ENCODE data around the gene PIGV. TPM values are rescaled to one million over a fixed set of nuclear protein-coding genes. Genes with fewer than 3 reads are reported as not detected.

Gene PIGV
- total and polyA plus RNA-seq, 4 experiments from 2014 or later = 7.9 to 18.2 (median 15.4) TPM

DNA sequence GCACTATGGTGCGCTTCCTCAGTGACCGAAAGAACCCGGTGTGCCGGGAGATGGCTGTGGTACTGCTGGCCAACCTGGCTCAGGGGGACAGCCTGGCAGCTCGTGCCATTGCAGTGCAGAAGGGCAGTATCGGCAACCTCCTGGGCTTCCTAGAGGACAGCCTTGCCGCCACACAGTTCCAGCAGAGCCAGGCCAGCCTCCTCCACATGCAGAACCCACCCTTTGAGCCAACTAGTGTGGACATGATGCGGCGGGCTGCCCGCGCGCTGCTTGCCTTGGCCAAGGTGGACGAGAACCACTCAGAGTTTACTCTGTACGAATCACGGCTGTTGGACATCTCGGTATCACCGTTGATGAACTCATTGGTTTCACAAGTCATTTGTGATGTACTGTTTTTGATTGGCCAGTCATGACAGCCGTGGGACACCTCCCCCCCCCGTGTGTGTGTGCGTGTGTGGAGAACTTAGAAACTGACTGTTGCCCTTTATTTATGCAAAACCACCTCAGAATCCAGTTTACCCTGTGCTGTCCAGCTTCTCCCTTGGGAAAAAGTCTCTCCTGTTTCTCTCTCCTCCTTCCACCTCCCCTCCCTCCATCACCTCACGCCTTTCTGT is 7.3 kb upstream of the PIGV start:
- Mint-ChIP-seq H3K36me3 (peaks cover 45 to 63% of the 10 kb centered on the region in 2 donors), H3K27me3 (no peaks in the 10 kb centered on the region), H3K4me3 (no peak overlapping the region), H3K4me1 (peaks cover 33 to 58% (median 42%) of the 10 kb centered on the region in 4 donors), H3K9me3 (no peaks in the 10 kb centered on the region), H3K27ac (peak overlapping the region in 4 of 7 donors; percentile 17 to 70 (median 34))
- no peak for DNase-seq
- Histone ChIP-seq H3K4me3 (ENCODE audit: low read length in 2 of 2) (no peak overlapping the region), H3K9me3 (ENCODE audit: control insufficient read depth in 1 of 2, low read length in 2 of 2) (no peaks in the 10 kb centered on the region), H3K4me1 (ENCODE audit: insufficient read depth, low read length) (peaks cover 27% of the 10 kb centered on the region), H3K36me3 (ENCODE audit: insufficient read depth, low read length) (peaks cover 46% of the 10 kb centered on the region), H3K27me3 (ENCODE audit: insufficient read depth, low read length) (no peaks in the 10 kb centered on the region), H3K27ac (ENCODE audit: low read depth, low read length) (no peak overlapping the region)
- ChIA-PET CTCF (ENCODE audit: partially characterized antibody) (interaction anchor here (0.7 to 1.3 kb wide), 5 partner anchors 19 to 181 kb away, joined by 3 to 5 read pairs (median 3); no protein-coding TSS in a partner anchor), POLR2A (ENCODE audit: partially characterized antibody) (interaction anchor here (0.6 to 13.8 kb wide), 3 partner anchors 7 to 1856 kb away, joined by 3 to 595 read pairs (median 36); partner anchors contain the start of genes ARID1A and PIGV)
- intact Hi-C loops (cut with micrococcal nuclease) = no loop called here

DNA sequence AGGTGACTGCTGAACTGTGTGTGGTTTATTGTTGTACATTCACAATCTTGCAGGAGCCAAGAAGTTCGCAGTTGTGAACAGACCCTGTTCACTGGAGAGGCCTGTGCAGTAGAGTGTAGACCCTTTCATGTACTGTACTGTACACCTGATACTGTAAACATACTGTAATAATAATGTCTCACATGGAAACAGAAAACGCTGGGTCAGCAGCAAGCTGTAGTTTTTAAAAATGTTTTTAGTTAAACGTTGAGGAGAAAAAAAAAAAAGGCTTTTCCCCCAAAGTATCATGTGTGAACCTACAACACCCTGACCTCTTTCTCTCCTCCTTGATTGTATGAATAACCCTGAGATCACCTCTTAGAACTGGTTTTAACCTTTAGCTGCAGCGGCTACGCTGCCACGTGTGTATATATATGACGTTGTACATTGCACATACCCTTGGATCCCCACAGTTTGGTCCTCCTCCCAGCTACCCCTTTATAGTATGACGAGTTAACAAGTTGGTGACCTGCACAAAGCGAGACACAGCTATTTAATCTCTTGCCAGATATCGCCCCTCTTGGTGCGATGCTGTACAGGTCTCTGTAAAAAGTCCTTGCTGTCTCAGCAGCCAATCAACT is 6.4 kb upstream of the PIGV start:
- no peak for DNase-seq
- H3K27ac ChIP-seq (ENCODE audit: low read depth, low read length) = no peak overlapping the region
- H3K4me1 Mint-ChIP-seq = peaks cover 39 to 67% (median 50%) of the 10 kb centered on the region in 4 donors

DNA sequence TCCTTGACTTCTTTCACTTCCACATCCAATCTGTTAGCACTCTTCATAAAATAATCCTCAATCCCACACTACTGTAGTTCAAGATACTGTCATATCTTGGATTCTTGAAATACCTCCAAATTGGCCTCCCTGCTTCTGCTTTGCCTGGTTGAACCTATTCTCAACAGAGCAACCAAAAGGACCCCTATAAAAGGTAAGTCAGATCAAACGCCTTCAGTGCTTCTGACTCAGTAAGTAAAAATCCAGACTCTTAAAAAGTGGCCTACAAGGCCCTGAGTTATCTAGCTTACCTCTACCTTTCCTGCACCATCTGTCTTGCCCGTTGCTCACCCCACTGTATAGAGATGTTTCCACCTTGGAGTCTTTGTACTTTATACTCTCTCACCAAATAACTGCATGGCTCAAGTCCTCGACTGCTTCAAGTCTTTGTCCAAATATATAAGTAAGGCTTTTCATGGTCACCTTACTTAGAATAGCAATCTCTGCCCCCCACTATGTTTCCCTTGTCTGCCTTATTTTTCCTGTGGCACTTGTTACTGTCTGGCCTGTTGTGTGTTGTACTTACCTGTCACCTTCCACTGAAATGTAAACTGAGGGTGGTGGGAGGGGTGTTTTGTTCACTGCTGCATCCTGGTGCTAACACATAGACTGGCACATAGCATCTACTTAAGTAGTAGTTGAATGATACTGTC is 5.1 kb upstream of the PIGV start:
- H3K4me3 ChIP-seq (ENCODE audit: low read length in 2 of 2) = no peak overlapping the region
- Mint-ChIP-seq H3K4me1 (peaks cover 49 to 81% (median 61%) of the 10 kb centered on the region in 4 donors), H3K36me3 (peaks cover 34 to 61% of the 10 kb centered on the region in 2 donors), H3K4me3 (no peak overlapping the region), H3K9me3 (peaks cover 0 to 3% (median 0%) of the 10 kb centered on the region in 8 donors), H3K27me3 (no peaks in the 10 kb centered on the region), H3K27ac (peak overlapping the region; percentile 5 to 88 (median 70))
- no peak for DNase-seq
- peaks cover 28% of the 10 kb centered on the region for H3K36me3 ChIP-seq (ENCODE audit: insufficient read depth, low read length)
- H3K9me3 ChIP-seq (ENCODE audit: control insufficient read depth in 1 of 2, low read length in 2 of 2) = no peaks in the 10 kb centered on the region
- no peak overlapping the region for H3K27ac ChIP-seq (ENCODE audit: low read depth, low read length)
- H3K27me3 ChIP-seq (ENCODE audit: insufficient read depth, low read length) = no peaks in the 10 kb centered on the region
- ChIA-PET POLR2A (ENCODE audit: partially characterized antibody) (interaction anchor here (2.1 to 13.8 kb wide), 2 partner anchors 36 to 84 kb away, joined by 5 to 595 read pairs; partner anchors contain the start of gene ARID1A), CTCF (ENCODE audit: partially characterized antibody) (interaction anchor here (1.0 kb wide), 1 partner anchor 181 kb away, joined by 3 read pairs; no protein-coding TSS in a partner anchor)
- intact Hi-C loops (cut with micrococcal nuclease) = no loop called here
- H3K4me1 ChIP-seq (ENCODE audit: insufficient read depth, low read length) = peaks cover 46% of the 10 kb centered on the region

More for the DNA sequence above, 6.4 kb upstream of the PIGV start:
- CTCF ChIA-PET (ENCODE audit: partially characterized antibody) = interaction anchor here (0.7 to 1.3 kb wide), 6 partner anchors 13 to 182 kb away, joined by 3 to 5 read pairs (median 3); no protein-coding TSS in a partner anchor
- H3K4me3 Mint-ChIP-seq = peak overlapping the region in 1 of 8 donors; percentile 8
- peak overlapping the region; percentile 4 to 84 (median 57) for H3K27ac Mint-ChIP-seq
- intact Hi-C loops (cut with micrococcal nuclease) = no loop called here
- POLR2A ChIA-PET (ENCODE audit: partially characterized antibody) = interaction anchor here (0.6 to 13.8 kb wide), 3 partner anchors 24 to 1855 kb away, joined by 3 to 595 read pairs (median 3); partner anchors contain the start of gene ARID1A
- H3K27me3 ChIP-seq (ENCODE audit: insufficient read depth, low read length) = no peaks in the 10 kb centered on the region
- no peaks in the 10 kb centered on the region for H3K9me3 ChIP-seq (ENCODE audit: control insufficient read depth in 1 of 2, low read length in 2 of 2)
- peaks cover 39 to 59% of the 10 kb centered on the region in 2 donors for H3K36me3 Mint-ChIP-seq
- no peak overlapping the region for H3K4me3 ChIP-seq (ENCODE audit: low read length in 2 of 2)
- peaks cover 38% of the 10 kb centered on the region for H3K36me3 ChIP-seq (ENCODE audit: insufficient read depth, low read length)
- peaks cover 35% of the 10 kb centered on the region for H3K4me1 ChIP-seq (ENCODE audit: insufficient read depth, low read length)
- H3K9me3 Mint-ChIP-seq = no peaks in the 10 kb centered on the region
- H3K27me3 Mint-ChIP-seq = no peaks in the 10 kb centered on the region

- Histone ChIP-seq H3K27ac (ENCODE audit: low read depth, low read length) (no peak overlapping the region), H3K9me3 (ENCODE audit: control insufficient read depth in 1 of 2, low read length in 2 of 2) (no peaks in the 10 kb centered on the region), H3K36me3 (ENCODE audit: insufficient read depth, low read length) (peaks cover 22% of the 10 kb centered on the region), H3K4me1 (ENCODE audit: insufficient read depth, low read length) (peaks cover 49% of the 10 kb centered on the region), H3K27me3 (ENCODE audit: insufficient read depth, low read length) (no peaks in the 10 kb centered on the region), H3K4me3 (ENCODE audit: low read length in 2 of 2) (no peak overlapping the region)
- no peaks in the 10 kb centered on the region for H3K27me3 Mint-ChIP-seq
- peaks cover 0 to 3% (median 0%) of the 10 kb centered on the region in 8 donors for H3K9me3 Mint-ChIP-seq
- no peak overlapping the region for H3K4me3 Mint-ChIP-seq
- DNase-seq = no peak
- CTCF ChIA-PET (ENCODE audit: partially characterized antibody) = interaction anchor here (1.0 to 1.3 kb wide), 2 partner anchors 106 to 182 kb away, joined by 3 to 6 read pairs; no protein-coding TSS in a partner anchor
- POLR2A ChIA-PET (ENCODE audit: partially characterized antibody) = interaction anchor here (0.9 to 13.8 kb wide), 3 partner anchors 37 to 106 kb away, joined by 3 to 595 read pairs (median 5); partner anchors contain the start of gene ARID1A
- H3K36me3 Mint-ChIP-seq = peaks cover 26 to 55% of the 10 kb centered on the region in 2 donors
- H3K27ac Mint-ChIP-seq = peak overlapping the region in 5 of 7 donors; percentile 10 to 100 (median 88)
- peaks cover 47 to 78% (median 59%) of the 10 kb centered on the region in 4 donors for H3K4me1 Mint-ChIP-seq
- intact Hi-C loops (cut with micrococcal nuclease) = no loop called here
Measured at GRCh38 chr1:26783646-26784022, 4.1 kb upstream of the PIGV start.

DNA sequence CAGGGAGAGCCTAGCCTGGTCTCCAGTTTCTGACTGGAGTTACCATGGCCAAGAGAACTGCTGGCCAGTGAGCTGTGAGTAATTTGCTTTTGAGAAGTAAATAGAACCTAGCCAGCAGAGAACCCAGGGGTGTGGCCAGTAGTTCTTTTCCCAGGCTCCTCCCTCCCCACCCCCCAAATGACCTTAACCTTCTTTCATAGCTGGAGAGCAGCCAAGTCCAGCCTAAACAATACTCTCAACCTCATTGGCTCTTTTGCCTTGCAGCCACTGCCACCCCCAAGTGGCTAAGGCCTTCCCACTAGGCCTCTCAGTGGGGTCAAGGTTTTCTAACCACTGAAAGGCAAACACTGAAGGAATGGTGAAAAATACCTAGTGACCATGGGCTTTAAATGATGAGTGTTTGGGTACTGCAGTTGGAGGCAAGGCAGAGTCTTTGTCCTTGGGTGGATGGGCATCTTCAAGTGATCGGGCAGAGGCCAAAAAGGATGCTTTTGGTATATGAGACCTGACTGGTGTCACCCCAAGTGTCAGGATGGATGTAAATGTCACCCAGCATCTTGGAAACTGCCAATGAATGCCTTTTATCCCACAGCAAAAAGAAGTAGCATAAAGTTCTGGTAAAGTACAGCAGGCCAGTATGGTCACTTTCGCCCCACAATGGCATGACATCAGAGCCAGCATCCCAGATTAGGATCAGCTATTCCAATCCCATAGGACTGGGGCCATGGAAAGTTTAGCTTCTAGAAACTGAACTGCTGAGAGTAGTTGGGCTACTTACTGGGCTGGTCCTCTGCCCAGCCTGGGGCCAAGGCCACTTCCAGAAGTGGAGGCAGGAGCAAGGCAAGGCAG is 3.5 kb upstream of the PIGV start:
- intact Hi-C loops (cut with micrococcal nuclease) = no loop called here
- H3K9me3 Mint-ChIP-seq = peaks cover 0 to 3% (median 0%) of the 10 kb centered on the region in 8 donors
- no peak overlapping the region for H3K4me3 Mint-ChIP-seq

DNA sequence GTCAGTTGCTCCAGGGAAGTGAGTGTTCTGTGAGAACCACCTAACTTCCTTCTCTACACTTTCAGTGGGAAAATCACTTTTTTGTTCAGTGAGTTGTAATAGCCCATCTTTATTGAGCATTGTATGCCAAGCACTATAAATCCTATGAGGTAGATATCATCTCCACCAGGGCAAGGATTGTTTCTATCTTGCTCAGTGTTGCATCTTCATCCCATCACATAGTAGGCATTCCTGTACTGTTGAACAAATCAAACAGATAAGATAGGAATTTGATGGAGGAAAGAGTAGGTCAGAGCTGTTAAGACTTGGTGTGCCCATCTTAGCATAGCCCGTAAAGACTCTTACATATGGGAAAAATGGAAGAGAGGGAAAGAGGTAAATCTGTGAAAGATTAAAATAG is 2.9 kb upstream of the PIGV start:
- intact Hi-C loops (cut with micrococcal nuclease) = no loop called here
- Mint-ChIP-seq H3K27ac (peak overlapping the region; percentile 56 to 100 (median 99)), H3K4me3 (peak overlapping the region in 2 of 8 donors; percentile 37 to 63), H3K36me3 (peaks cover 14 to 51% of the 10 kb centered on the region in 2 donors), H3K4me1 (peaks cover 52 to 79% (median 64%) of the 10 kb centered on the region in 4 donors), H3K27me3 (no peaks in the 10 kb centered on the region), H3K9me3 (peaks cover 0 to 3% (median 0%) of the 10 kb centered on the region in 8 donors)
- Histone ChIP-seq H3K27me3 (ENCODE audit: insufficient read depth, low read length) (no peaks in the 10 kb centered on the region), H3K36me3 (ENCODE audit: insufficient read depth, low read length) (peaks cover 9% of the 10 kb centered on the region), H3K4me1 (ENCODE audit: insufficient read depth, low read length) (peaks cover 60% of the 10 kb centered on the region), H3K4me3 (ENCODE audit: low read length in 2 of 2) (no peak overlapping the region), H3K9me3 (ENCODE audit: control insufficient read depth in 1 of 2, low read length in 2 of 2) (no peaks in the 10 kb centered on the region), H3K27ac (ENCODE audit: low read depth, low read length) (peak overlapping the region; percentile 33)
- ChIA-PET CTCF (ENCODE audit: partially characterized antibody) (interaction anchor here (0.7 to 2.2 kb wide), 5 partner anchors 83 to 247 kb away, joined by 3 to 14 read pairs (median 5); no protein-coding TSS in a partner anchor), POLR2A (ENCODE audit: partially characterized antibody) (interaction anchor here (0.7 to 13.8 kb wide), 7 partner anchors 7 to 86 kb away, joined by 3 to 595 read pairs (median 20); partner anchors contain the start of gene ARID1A)
- no peak for DNase-seq

More for the DNA sequence above, 3.5 kb upstream of the PIGV start:
- Histone ChIP-seq H3K27me3 (ENCODE audit: insufficient read depth, low read length) (no peaks in the 10 kb centered on the region), H3K9me3 (ENCODE audit: control insufficient read depth in 1 of 2, low read length in 2 of 2) (no peaks in the 10 kb centered on the region), H3K4me1 (ENCODE audit: insufficient read depth, low read length) (peaks cover 54% of the 10 kb centered on the region), H3K27ac (ENCODE audit: low read depth, low read length) (peak overlapping the region; percentile 33), H3K36me3 (ENCODE audit: insufficient read depth, low read length) (peaks cover 16% of the 10 kb centered on the region), H3K4me3 (ENCODE audit: low read length in 2 of 2) (no peak overlapping the region)
- ChIA-PET POLR2A (ENCODE audit: partially characterized antibody) (interaction anchor here (0.9 to 13.8 kb wide), 4 partner anchors 37 to 107 kb away, joined by 3 to 595 read pairs (median 12); partner anchors contain the start of gene ARID1A), CTCF (ENCODE audit: partially characterized antibody) (interaction anchor here (0.7 to 2.2 kb wide), 5 partner anchors 92 to 186 kb away, joined by 3 to 14 read pairs (median 6); no protein-coding TSS in a partner anchor)
- DNase-seq = no peak
- H3K36me3 Mint-ChIP-seq = peaks cover 20 to 54% of the 10 kb centered on the region in 2 donors
- no peaks in the 10 kb centered on the region for H3K27me3 Mint-ChIP-seq
- peak overlapping the region in 6 of 7 donors; percentile 56 to 100 (median 95) for H3K27ac Mint-ChIP-seq
- H3K4me1 Mint-ChIP-seq = peaks cover 48 to 78% (median 59%) of the 10 kb centered on the region in 4 donors
